ENCODE measurements around the gene RPL4. TPM values are rescaled to one million over a fixed set of nuclear protein-coding genes. Genes with fewer than 3 reads are reported as not detected.

RPL4 gene
- total RNA-seq, 2 experiments from 2014 or later: 2,498 to 2,528 TPM

DNA sequence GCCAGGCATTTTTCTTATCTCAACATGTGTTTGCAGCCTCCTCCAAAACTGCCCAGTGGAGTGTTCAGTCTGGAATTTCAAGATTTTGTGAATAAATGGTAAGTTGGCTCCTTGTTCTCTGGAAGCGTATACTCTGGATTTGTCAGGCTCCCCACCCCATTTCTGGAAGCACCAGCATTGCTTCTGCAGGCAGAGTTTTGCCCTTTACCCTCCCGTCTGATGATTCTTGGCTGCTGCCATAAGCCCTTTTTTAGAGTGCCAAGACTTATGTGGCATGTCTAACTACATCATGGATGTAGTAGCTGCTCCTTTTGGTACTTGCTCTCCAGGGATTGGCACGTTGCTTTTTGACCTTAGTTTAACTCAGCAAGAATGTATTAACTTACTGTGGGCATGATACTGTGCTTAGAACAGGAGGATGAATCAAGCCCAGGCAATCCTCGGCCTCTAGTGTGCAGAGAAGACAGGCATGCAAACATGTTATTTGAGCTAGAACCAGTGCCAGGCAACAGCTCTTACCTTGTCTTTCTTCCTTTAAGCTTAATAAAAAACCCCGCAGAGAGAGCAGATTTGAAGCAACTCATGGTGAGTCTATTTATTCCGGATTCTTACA, 15.4 kb downstream of the RPL4 start:
- ChIA-PET POLR2A (interaction anchor here (1.1 kb wide), 1 partner anchor 17 kb away, joined by 3 read pairs; no protein-coding TSS in a partner anchor), CTCF (interaction anchor here (1.1 to 2.3 kb wide), 2 partner anchors 9 to 17 kb away, joined by 3 to 8 read pairs; no protein-coding TSS in a partner anchor)
- Mint-ChIP-seq H3K4me3 (no peak overlapping the region), H3K27ac (no peak overlapping the region), H3K36me3 (ENCODE audit: low read depth) (peaks cover 65% of the 10 kb centered on the region), H3K27me3 (ENCODE audit: low read depth) (no peaks in the 10 kb centered on the region), H3K4me1 (ENCODE audit: low read depth) (peaks cover 11% of the 10 kb centered on the region), H3K9me3 (ENCODE audit: insufficient read depth) (no peaks in the 10 kb centered on the region)
- no peak for ATAC-seq
- no peak for DNase-seq

DNA sequence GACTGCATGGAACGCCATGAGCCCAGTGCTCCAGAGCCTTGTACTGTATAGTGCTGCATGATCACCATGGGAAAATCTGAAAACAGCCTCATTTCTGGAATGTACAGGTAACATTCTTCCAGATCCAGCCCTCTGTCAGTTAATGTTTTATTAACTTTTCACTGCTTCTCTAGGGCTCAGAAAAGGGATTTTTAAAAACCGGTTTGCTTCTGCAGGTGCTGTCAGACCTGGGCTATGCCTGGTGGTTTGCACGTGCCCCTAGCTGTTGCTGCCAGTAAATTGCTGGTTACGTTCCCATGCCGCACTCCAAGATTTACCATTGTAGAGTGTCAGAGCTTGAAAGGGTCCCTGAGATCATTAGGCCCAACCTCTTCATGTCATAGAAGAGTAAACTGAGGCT, 16.1 kb downstream of the RPL4 start:
- Mint-ChIP-seq H3K4me3 (no peak overlapping the region), H3K4me1 (ENCODE audit: low read depth) (peaks cover 9% of the 10 kb centered on the region), H3K36me3 (ENCODE audit: low read depth) (peaks cover 62% of the 10 kb centered on the region), H3K27ac (no peak overlapping the region), H3K9me3 (ENCODE audit: insufficient read depth) (no peaks in the 10 kb centered on the region), H3K27me3 (ENCODE audit: low read depth) (no peaks in the 10 kb centered on the region)
- POLR2A ChIA-PET: interaction anchor here (0.9 to 1.1 kb wide), 3 partner anchors 13 to 29 kb away, joined by 3 to 5 read pairs (median 3); no protein-coding TSS in a partner anchor
- CTCF ChIA-PET: interaction anchor here (2.3 kb wide), 1 partner anchor 10 kb away, joined by 8 read pairs; no protein-coding TSS in a partner anchor
- ATAC-seq (no peak), DNase-seq (no peak)

DNA sequence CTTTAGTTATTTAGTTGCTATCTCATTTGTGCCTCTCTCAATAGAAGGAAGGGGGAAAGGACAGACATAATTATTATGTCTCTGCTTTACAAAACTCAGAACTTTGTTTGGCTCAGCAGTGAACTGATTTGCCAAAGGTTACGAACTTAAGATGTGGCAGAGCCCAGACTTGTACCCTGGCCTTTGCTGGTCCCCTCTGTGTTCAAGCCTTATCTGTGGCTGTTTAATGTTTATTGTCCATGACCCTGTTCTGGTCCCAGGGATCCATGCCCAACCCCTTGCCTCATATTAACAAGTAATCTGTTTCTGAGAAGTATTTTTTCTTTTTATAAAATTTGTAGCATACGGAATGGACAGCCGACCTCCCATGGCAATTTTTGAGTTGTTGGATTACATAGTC, 17.8 kb downstream of the RPL4 start:
- ATAC-seq: no peak

DNA sequence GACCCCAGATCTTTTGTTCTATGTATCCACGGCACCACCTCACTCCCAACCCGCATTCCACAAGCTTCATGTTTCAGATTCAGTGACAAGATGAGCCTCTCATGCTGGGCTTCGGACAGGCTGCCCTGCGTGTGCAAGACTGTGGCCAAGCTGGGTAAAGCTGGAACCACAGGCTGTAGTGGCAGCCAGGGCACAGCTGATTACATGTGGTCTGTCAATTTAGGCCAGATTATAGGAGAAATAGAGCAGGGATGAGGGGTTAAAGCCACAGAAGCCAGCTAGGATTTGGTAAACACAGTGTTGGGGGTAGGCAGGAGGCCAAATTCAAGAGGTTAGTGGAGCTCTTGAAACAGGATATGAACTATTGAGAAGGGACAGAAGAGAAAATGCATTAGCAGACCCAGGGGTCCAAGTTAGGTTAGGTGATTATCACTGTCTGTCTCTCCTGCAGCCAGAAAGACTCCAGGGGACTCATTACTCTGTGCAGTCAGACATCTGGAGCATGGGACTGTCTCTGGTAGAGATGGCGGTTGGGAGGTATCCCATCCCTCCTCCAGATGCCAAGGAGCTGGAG, 20.0 kb downstream of the RPL4 start:
- no peak overlapping the region for H3K4me3 Mint-ChIP-seq
- peak overlapping the region; percentile 32 for H3K27ac Mint-ChIP-seq
- POLR2A ChIA-PET: interaction anchor here (0.6 kb wide), 1 partner anchor 11 kb away, joined by 5 read pairs; no protein-coding TSS in a partner anchor
- CTCF ChIA-PET: interaction anchor here (1.6 to 1.8 kb wide), 2 partner anchors 13 to 14 kb away, joined by 5 read pairs; partner anchors contain the start of gene SNAPC5
- peaks cover 61% of the 10 kb centered on the region for H3K36me3 Mint-ChIP-seq (ENCODE audit: low read depth)
- peaks cover under 1% of the 10 kb centered on the region for H3K4me1 Mint-ChIP-seq (ENCODE audit: low read depth)
- no peak for ATAC-seq
- H3K9me3 Mint-ChIP-seq (ENCODE audit: insufficient read depth): no peaks in the 10 kb centered on the region
- DNase-seq: no peak
- H3K27me3 Mint-ChIP-seq (ENCODE audit: low read depth): no peaks in the 10 kb centered on the region

More for the DNA sequence above, 17.8 kb downstream of the RPL4 start:
- Mint-ChIP-seq H3K9me3 (ENCODE audit: insufficient read depth) (no peaks in the 10 kb centered on the region), H3K36me3 (ENCODE audit: low read depth) (peaks cover 63% of the 10 kb centered on the region), H3K4me1 (ENCODE audit: low read depth) (peaks cover 5% of the 10 kb centered on the region), H3K4me3 (no peak overlapping the region), H3K27ac (no peak overlapping the region), H3K27me3 (ENCODE audit: low read depth) (no peaks in the 10 kb centered on the region)
- ChIA-PET CTCF (interaction anchor here (2.4 kb wide), 1 partner anchor 11 kb away, joined by 9 read pairs; the partner anchor contains the start of gene SNAPC5), POLR2A (no interaction called here)
- DNase-seq: no peak

DNA sequence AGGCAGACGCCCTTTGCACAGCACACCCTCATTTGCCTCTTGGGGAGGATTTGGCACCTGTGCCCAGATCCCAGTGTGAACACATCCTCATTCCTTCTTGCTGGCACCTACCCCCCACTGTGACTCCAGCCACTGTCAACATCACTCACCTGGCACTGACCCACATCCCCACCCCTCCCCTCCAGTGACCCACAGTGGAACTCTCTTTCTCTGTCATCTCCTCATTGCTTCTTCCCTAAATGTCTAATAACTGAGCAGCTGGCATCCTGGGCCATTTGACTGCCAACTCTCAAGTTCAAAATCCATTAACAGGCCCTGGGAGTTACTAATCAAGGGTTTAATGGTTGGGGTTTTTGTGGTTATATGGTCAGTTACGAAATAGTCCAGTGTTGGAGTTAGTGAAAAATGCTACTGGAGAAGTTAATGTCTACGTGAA, 21.5 kb downstream of the RPL4 start:
- ChIA-PET CTCF (no interaction called here), POLR2A (no interaction called here)

DNA sequence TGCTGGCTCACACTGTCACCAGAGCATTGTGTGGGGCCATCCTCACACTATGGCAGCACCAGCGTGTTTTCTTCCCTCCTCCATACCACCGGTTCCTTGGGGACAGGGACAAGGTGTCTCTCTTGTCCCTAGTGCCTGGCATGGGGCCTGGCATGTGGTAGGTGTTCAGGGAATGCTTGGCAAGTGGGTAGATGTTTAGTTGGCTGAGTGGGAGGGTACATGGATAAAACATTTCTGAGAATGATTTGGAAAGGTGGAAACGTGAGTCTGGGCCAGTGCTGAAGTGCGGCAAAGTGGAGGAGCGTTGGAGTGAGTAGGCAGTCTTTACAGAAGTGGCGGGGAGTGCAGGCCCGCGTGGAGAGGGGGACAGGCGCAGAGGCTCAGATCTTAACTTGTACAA, 22.1 kb downstream of the RPL4 start:
- ChIA-PET POLR2A (no interaction called here), CTCF (interaction anchor here (1.3 kb wide), 1 partner anchor 11 kb away, joined by 3 read pairs; no protein-coding TSS in a partner anchor)
- ATAC-seq (no peak), DNase-seq (no peak)
- Mint-ChIP-seq H3K9me3 (ENCODE audit: insufficient read depth) (no peaks in the 10 kb centered on the region), H3K4me1 (ENCODE audit: low read depth) (peaks cover 2% of the 10 kb centered on the region), H3K27me3 (ENCODE audit: low read depth) (no peaks in the 10 kb centered on the region), H3K36me3 (ENCODE audit: low read depth) (peaks cover 46% of the 10 kb centered on the region), H3K27ac (no peak overlapping the region), H3K4me3 (no peak overlapping the region)

More for the DNA sequence above, 21.5 kb downstream of the RPL4 start:
- H3K9me3 Mint-ChIP-seq (ENCODE audit: insufficient read depth): no peaks in the 10 kb centered on the region
- DNase-seq (no peak), ATAC-seq (no peak)
- H3K4me1 Mint-ChIP-seq (ENCODE audit: low read depth): peaks cover 2% of the 10 kb centered on the region
- no peak overlapping the region for H3K27ac Mint-ChIP-seq
- H3K27me3 Mint-ChIP-seq (ENCODE audit: low read depth): no peaks in the 10 kb centered on the region
- H3K36me3 Mint-ChIP-seq (ENCODE audit: low read depth): peaks cover 52% of the 10 kb centered on the region
- no peak overlapping the region for H3K4me3 Mint-ChIP-seq

DNA sequence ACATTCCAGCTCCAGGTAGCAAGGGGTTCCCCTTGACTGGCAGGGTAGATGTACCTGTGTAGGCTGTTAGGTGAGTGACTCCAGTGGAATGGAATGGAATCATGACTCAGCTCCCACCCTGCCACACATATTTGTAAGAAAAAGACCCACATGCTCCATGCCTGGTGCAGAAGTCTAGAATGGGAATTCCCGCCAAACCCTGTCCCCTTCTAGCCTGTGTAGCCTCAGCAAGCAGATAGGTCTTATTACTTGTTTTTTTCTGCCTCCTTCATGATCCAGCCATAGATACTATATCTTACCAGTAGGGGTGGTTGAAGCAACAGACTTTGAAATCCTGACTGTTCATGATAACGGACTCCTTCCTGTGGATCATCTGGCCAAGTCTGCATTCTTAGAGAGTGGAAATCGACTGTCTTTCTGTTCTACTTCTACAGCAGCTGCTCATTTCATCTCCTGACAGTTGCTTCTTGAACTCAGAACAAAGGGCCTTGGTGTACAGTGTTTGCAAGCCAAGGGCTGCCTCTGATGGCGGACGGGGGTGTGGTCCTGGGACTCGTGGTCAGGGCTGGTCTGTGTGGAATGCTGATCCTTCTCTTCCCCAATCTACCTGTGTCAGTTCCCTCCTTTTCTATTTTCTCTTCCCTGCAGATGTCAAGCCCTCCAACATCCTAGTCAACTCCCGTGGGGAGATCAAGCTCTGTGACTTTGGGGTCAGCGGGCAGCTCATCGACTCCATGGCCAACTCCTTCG, 23.4 kb downstream of the RPL4 start:
- DNase-seq: no peak

DNA sequence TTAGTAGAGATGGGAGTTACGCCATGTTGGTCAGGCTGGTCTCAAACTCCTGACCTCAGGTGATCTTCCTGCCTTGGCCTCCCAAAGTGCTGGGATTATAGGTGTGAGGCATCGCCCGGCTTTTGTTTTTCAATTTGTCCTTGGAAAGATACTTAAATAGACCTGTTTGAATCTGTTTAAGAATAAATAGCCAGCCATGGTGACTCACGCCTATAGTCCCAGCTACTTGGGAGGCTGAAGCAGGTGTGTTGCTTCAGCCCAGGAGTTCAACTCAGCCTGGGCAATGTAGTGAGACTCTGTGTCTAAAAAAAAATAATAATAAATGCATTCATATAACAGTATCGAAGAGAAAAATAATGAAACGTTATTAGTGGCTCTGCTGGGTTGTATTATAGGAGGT, 24.4 kb downstream of the RPL4 start:
- Mint-ChIP-seq H3K27me3 (ENCODE audit: low read depth) (no peaks in the 10 kb centered on the region), H3K4me1 (ENCODE audit: low read depth) (peaks cover 11% of the 10 kb centered on the region), H3K27ac (no peak overlapping the region), H3K36me3 (ENCODE audit: low read depth) (peaks cover 40% of the 10 kb centered on the region), H3K4me3 (no peak overlapping the region), H3K9me3 (ENCODE audit: insufficient read depth) (no peaks in the 10 kb centered on the region)
- POLR2A ChIA-PET: no interaction called here
- DNase-seq: no peak
- CTCF ChIA-PET: no interaction called here
- ATAC-seq: no peak

More for the DNA sequence above, 23.4 kb downstream of the RPL4 start:
- no peak for ATAC-seq
- peaks cover 5% of the 10 kb centered on the region for H3K4me1 Mint-ChIP-seq (ENCODE audit: low read depth)
- H3K36me3 Mint-ChIP-seq (ENCODE audit: low read depth): peaks cover 42% of the 10 kb centered on the region
- H3K27me3 Mint-ChIP-seq (ENCODE audit: low read depth): no peaks in the 10 kb centered on the region
- POLR2A ChIA-PET: no interaction called here
- CTCF ChIA-PET: interaction anchor here (1.3 kb wide), 1 partner anchor 12 kb away, joined by 3 read pairs; no protein-coding TSS in a partner anchor
- H3K4me3 Mint-ChIP-seq: no peak overlapping the region
- H3K9me3 Mint-ChIP-seq (ENCODE audit: insufficient read depth): no peaks in the 10 kb centered on the region
- H3K27ac Mint-ChIP-seq: peak overlapping the region; percentile 40

DNA sequence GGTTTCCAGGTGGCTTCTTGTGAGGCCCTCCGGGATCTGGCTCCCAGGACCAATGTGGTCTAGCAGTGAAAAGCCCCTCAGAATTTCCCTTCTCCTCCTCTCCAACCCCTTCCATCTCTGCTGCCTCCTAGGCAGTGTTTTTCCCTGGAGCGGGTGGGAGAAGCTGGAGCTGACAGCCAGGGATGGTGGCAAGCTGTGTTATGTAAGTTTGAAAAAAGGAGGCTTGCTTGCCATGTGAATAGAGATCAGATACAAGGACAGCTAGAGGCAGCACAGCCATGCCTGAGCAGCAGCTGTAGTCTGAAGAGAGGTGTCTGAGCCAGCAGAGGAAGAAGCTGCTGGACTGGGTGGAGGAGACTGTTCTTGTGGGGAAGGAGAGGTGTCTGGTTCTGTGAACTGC, 27.6 kb downstream of the RPL4 start:
- Mint-ChIP-seq H3K4me1 (ENCODE audit: low read depth) (peaks cover 21% of the 10 kb centered on the region), H3K27ac (no peak overlapping the region), H3K27me3 (ENCODE audit: low read depth) (no peaks in the 10 kb centered on the region), H3K4me3 (no peak overlapping the region), H3K36me3 (ENCODE audit: low read depth) (peaks cover 36% of the 10 kb centered on the region), H3K9me3 (ENCODE audit: insufficient read depth) (no peaks in the 10 kb centered on the region)
- POLR2A ChIA-PET: no interaction called here
- ATAC-seq: no peak
- no peak for DNase-seq
- CTCF ChIA-PET: no interaction called here

DNA sequence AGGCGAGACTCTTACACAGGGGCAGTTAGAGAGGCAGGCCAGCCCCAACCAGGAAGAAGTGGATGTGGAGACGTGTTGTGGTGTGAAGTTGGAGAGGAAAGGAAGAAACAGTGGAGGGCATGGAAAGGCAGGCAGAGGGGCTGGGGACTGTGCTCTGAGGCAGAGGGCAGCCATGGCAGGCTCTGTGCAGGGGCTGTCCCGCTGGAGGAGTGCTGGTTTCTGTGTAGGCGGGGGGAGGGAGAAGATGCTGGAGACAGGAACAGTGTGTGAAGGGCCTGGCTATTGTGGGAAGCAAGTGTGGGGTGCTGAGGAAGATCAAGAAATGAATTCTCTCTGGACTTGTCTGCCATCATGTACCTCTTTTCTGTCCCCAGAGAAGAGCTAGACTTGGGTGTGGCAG, 28.1 kb downstream of the RPL4 start:
- no peak for ATAC-seq
- POLR2A ChIA-PET: interaction anchor here (0.6 kb wide), 1 partner anchor 15 kb away, joined by 3 read pairs; no protein-coding TSS in a partner anchor
- Mint-ChIP-seq H3K27me3 (ENCODE audit: low read depth) (no peaks in the 10 kb centered on the region), H3K36me3 (ENCODE audit: low read depth) (peaks cover 32% of the 10 kb centered on the region), H3K4me1 (ENCODE audit: low read depth) (peaks cover 26% of the 10 kb centered on the region), H3K27ac (peak overlapping the region; percentile 56), H3K4me3 (no peak overlapping the region), H3K9me3 (ENCODE audit: insufficient read depth) (no peaks in the 10 kb centered on the region)
- CTCF ChIA-PET: interaction anchor here (3.1 kb wide), 1 partner anchor 22 kb away, joined by 24 read pairs; the partner anchor contains the start of gene SNAPC5
- no peak for DNase-seq

DNA sequence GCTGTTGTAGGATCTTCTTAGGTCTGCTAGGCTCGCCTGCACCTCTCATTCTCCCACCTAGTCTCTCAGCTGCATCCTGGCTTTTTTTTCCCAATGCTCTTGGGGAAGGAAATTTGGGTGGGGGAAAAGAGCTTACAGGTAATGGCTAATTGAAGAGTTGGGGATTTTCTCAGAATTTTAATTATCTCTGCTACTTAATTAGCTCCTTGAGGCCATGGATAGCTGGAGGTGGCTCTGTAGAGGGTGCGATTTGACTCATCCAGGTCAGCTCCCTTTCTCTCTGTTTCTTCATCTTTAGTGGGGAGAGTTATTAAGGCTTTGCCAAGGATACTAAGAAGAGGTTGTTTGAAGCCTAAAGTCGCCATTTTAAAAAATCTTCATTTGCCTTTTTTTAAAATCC, 29.7 kb downstream of the RPL4 start:
- no peak overlapping the region for H3K4me3 Mint-ChIP-seq
- H3K27me3 Mint-ChIP-seq (ENCODE audit: low read depth): no peaks in the 10 kb centered on the region
- no peak overlapping the region for H3K27ac Mint-ChIP-seq
- H3K9me3 Mint-ChIP-seq (ENCODE audit: insufficient read depth): no peaks in the 10 kb centered on the region
- peaks cover 28% of the 10 kb centered on the region for H3K36me3 Mint-ChIP-seq (ENCODE audit: low read depth)
- ATAC-seq (no peak), DNase-seq (no peak)
- H3K4me1 Mint-ChIP-seq (ENCODE audit: low read depth): peaks cover 42% of the 10 kb centered on the region
- CTCF ChIA-PET: interaction anchor here (1.3 to 3.1 kb wide), 4 partner anchors 16 to 90 kb away, joined by 4 to 24 read pairs (median 5); partner anchors contain the start of genes MAP2K1 and SNAPC5
- POLR2A ChIA-PET: interaction anchor here (0.7 to 1.2 kb wide), 3 partner anchors 13 to 22 kb away, joined by 3 to 5 read pairs (median 4); no protein-coding TSS in a partner anchor

All from activated CD8-positive, alpha-beta T cell treated with anti-CD3 and anti-CD28 coated beads, Interleukin-2, amount 10 ng/mL, durations not matched to agents 7 days and 5 days (primary cell).